Stimulated activated CD8-positive, alpha-beta memory T cell treated with anti-CD3 and anti-CD28 coated beads, Interleukin-15, amount 100 ng/mL, for 4 hours (primary cell): Measurements from ENCODE around the gene ITIH5.
A peak's percentile ranks its signal among the peaks of the same experiment; 100 is the strongest.

Experiments
- DNase-seq, 2 donors: peaks; one replicate each; pipeline ENCODE4 v3.0.0-alpha.2; 2020; ENCODE audit warnings: low read depth in 2 of 2

ITIH5 gene

DNA sequence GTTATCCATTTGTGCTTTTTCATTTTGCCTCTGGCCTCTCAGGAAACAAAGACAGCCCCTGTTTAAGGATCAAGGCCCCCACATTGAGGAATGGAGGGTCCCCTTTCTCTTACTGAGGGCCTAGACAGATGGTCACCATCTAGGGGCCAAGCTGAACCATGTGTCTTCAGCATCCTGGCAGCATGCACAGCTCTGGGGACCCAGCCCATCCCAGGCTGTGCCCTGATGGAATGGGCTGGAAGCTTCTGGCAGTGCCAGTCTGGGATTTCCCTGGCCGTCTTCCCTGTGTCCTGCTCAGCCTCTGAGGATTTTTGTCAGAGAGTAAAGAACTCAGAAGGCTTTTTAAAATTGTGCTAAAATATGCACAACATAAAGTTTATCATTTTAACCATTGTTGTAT, 116.8 kb downstream of the ITIH5 start:
- DNase-seq, result no peak

DNA sequence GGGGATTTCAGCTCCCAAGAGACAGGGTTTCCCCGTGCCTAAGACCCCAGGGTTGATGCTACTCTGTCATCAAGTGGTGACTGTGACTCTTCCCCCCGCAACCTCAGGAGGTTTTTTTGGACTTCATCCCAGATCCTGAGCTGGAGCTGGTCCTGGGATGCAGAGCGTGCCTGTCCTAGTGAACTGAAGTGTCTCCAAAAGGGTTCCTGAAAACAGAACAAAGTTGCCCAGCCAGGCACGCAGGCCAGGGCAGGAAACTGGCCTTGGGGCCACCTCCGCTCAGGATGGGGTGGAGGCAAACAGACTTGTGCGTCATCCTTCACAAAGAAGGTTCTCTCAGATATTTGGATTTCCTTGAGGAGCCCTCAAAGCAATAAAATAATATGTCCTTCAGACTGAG, 118.9 kb downstream of the ITIH5 start:
- no peak for DNase-seq

DNA sequence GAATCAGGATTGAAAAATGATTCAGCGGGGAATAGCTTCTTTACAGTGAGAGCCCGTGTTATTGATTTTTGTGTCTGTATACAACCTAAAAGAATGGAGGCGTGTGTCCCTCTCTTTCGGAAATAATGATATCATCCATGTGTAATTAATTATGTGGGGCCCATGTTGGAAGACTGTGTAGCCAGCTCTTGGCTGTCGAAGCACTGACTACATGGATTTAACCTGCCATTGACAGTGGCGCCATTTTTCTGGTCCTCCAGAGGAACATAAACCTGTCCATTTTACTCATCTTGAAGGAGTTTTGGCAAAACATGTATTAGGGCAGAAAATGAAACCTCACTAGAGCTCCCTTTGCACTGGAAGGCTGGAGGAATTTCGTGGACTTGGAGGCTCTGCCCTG, 119.6 kb downstream of the ITIH5 start:
- no peak for DNase-seq

DNA sequence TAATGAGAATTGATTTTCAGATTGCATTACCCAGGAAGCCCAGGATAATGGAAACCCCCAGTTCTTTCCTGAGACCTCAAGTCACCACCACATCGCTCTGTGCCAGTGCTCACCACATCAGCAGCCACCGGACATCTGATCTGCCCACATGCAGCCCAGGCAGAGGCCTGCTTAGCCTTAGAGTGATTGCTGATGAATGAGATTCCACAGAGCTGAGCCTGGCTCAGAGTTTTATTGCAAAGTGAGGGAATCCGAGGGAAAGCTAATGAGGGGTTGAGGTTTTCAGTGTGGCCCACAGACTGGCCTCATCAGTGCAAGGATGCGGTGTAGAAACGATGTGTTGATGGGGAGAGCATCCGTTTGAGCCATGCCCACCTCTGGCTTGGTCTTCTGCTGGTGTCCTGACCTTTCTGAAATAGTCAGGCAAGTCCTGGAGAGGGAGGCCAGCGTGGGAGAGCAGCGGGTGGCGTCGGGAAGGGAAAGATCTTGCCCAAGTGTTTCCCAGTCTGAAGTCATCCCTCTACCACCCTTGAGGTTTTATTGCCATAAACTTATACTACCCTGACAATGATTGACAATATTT, 120.3 kb downstream of the ITIH5 start:
- DNase-seq, result no peak

DNA sequence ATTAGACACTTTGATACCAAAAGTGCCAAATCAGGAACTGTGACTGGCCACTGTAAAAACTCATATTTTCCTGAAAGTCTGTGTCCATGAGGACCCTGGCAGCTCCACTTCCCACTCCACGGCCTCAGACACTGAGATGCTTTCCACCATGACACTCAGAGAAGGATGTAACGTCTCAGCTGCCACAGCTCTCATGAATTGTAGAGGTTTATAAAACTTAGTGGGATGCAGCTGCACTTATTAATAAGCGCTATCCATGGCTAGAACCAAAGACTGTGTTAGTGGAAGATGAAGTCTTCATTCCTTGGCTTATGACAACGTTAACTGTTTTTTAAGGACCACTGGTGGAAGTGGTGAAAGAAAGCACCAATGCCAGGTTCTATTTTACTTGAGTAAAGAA, 121.0 kb downstream of the ITIH5 start:
- DNase-seq, result no peak

DNA sequence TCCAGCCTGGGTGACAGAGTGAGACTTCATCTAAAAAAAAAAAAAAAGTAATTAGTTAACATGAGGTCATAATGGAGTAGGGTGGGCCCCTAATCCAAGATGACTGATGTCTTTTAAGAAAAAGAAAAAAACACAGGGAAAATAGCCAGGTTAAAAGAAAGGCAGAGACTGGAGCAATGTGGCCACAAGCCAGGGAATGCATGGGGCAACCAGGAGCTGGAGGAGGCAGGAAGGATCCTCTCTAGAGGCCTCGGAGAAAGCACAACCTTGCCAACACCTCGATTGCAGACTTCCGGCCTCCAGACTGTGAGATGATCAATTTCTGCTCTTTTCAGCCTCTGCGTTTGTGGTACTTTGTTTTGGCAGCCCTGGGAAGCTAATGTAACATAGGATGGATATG, 121.5 kb downstream of the ITIH5 start:
- DNase-seq, result no peak

DNA sequence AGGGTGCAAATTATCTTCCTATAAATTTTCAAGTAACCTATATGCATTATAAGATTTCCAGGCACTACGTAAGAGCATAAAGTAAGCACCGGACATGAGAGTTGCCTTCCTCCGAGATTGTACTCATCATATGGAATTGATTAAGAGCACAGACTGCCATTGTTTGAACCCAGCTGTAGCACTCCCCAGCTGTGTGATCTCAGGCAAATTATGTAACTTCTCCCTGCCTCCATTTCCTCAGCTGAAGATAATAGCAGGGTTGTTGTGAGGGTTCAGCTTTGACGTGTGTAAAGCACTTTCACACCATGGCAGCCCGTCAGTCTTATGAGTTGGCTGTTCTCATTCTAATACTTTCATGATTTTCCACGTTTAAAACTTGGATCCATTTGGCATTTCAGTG, 122.6 kb downstream of the ITIH5 start:
- DNase-seq, result no peak

DNA sequence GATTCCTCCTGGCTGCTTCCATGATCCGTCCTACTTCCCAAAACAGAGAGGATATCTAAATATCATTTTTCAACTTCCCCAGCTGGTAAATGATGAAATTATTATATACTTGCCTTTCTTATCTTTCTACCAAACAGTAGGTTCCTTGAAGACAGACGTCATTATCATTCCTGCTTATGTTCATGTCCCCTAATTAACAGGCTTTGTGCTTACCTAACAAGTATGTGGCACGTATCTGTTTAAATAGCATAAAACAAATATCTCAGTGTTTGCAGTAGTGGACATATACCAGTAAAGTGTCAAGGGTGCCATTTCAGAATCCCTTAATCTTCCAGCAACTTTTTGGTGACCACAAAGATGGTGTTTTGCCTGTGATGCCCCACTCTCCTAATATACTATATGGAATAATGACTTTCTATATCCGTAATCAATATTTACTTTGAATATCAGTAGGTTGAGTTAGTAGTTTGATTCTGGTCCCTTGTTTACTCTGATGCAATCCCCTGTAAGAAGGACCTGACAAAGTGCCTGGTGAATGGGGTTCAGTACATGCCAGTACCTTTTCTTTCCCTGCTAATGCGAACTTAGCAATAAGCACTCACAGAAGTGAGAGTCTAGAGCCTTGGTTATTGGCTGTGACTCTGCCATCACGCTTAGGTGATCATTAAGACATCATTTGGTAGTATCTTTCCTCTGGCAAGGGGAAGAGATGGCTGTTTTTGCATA, 124.4 kb downstream of the ITIH5 start:
- DNase-seq, result no peak

DNA sequence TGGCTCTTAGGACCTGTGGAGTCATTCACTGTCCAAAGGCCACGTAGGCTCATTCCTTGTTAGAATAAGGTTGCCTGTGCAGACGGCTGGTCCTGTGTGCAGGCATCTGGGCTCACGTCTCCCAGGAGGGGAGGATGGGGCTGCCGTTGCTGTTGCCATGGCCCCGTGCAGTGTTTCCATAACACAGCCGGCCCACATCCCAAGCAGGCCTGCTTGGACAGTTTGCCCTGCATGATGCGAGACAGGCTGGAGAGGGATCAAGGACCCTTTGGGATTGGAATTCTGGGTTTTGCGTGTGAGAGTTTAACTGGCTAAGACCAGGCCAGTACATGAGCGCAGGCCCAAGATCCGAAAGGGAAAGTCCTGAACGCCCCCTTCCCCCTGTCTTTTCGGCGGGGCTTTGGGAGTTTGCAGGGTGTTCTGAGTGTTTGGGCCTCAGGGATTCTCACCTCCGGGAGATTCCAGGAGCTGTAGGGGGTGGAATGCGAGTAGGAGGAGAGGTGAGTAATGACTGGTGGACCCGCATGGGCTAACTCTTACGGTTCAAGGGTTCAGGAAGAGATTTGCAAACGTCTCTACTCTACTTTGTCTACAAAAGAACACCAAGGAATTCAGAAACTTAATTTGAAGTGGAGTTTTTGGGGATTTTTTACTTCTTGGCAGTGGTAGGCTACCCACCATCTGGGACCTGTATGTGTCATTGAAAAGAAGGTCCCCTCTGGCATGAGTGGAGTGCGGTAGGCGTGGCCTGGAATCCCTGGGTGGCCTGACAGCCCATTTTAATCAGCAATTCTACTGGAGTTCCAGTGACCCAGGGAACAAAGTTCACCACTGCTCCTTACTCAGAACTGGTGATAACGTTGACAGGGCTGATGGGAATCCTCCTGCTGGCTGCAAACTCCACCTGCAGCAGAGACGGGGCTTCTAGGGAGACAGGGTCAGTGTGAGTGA, 125.4 kb downstream of the ITIH5 start:
- no peak for DNase-seq

DNA sequence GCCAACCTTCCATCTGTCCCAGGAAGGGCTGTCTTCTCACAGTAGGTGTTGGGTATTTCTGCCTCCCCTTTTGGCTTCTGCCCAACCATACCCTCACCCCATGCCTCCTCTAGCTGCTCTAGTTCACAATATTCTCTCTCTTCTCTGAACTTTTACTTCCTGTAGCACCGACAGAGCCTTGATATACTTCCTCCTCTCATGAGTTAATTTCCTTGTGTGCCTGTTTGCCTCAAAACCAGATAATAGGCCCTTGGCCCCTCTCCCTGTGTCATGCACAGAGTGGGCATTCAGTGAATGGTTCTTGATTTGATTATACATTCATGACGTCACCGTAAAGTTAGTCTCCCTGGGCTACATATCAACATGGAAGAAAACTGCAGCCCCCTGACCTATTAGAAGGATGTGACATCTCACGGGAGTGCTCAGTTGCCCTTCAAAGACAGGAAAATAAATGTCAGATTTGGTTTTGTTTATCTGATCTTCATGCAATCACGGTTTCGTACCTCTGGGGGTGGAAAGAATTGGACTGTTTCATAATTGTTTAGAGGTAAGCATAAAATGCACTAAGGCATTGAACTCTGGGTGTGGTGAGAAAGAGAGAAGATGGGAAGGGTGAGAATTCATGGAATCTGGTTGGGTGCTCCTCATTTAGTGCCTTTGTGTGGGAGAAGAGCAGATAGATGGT, 127.7 kb downstream of the ITIH5 start:
- DNase-seq, result no peak

DNA sequence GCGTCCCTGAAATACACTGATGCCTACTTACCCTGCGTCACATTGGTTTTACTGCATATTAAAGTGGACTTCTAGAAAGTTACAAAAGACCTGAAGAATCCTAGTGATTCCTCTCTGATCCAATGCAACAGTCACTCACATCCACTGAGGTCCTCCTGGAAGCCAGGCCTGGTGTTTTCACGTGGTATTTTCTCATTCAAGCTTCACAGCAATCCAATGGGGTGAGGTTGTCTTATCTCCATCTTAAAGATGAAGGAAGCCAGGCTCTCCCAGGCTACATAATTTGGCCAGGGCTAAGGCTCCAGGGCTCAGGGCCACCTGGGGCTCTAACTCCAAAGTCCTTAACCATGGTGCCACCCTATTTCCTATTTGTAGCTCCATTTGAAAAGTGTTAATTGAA, 129.6 kb downstream of the ITIH5 start:
- DNase-seq, result no peak

DNA sequence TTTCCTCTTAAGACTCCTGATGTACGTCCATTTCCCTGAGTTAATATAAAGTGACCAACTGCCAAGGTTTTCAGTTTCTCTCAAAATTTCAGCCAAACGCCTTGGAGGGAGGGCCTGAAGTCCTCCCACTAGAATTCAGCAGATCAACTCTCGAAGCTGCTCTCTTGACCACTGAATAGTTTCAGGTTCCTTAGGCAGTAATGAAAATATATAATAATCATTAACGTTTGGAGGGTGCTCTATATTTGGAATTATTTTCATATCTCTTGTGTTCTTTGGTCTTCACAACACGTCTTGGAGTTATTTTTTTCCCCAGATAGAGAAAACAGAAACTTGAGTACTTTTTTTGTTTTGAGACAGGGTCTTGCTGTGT, 132.3 kb downstream of the ITIH5 start:
- DNase-seq, result no peak

DNA sequence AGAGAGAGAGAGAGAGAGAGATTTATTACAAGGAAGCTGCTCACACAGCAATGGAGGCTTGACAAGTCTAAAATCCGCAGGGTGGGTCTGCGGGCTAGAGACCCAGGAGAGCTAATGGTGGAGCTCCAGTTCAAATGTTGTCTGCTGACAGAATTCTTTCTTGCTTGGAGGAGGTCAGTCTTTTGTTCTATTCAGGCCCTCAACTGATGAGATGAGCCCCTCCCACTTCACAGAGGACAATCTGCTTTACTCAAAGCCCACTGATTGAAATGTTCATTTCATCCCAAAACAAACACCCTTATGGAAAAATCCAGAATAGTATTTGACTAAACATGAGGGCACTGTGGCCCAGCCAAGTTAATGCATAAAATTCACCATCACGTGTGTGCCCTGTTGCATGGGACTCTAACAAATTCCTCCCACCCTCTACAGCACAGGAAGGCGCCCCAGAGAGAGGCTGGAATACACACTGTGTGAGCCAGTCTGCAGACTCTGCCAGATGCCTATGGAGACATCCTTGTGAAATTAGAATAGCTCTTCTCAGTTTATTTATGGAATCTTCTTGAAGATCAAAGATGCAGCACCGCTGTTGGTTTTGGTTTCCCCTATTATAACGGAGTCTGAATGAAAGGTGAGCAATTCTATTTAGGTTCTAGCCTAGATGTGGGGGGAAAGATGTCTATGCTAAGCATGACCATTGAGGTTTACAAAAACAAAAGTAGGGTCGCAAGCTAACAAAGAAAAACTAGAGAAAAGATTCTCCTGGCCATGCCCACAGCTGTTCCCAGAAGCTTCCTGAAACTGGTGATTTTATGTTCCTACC, 132.9 kb downstream of the ITIH5 start:
- DNase-seq, result no peak

DNA sequence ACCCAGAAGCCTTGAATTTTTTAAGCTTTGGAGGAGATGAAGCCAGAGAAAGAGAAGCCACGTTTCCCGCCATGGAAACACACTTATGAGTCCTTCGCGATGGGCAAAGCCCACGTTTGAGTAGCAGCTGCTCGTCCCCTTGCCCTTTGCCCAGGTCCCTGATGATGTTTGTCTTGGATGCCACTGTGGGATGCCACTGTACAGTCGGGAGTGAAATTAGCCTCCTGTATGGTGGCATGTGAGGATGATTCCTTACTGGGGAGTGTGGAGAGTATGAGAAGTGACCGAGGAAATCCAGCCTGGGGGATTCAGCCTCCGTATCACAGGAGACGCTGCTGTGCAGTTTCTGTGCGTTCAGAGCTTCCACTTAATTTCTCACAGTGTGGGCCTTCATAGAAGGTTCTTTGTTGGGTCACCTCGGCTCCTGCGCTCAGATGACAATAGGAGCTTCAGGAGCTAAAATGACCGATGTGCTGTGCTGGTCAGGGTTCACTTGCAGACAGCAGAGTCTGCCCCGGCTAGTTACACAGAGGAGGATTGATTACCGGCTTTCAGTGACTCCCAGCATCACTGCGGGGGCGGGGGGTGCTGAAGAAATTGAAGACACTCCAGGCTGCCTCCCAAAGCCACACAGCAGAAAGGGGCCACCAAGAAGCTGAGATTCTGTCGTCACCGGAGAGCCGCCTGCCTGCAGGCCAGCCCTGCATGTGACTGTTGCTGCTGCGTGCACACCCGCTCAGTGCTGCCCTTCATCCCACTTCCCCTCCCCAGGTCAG, 133.9 kb downstream of the ITIH5 start:
- no peak for DNase-seq

DNA sequence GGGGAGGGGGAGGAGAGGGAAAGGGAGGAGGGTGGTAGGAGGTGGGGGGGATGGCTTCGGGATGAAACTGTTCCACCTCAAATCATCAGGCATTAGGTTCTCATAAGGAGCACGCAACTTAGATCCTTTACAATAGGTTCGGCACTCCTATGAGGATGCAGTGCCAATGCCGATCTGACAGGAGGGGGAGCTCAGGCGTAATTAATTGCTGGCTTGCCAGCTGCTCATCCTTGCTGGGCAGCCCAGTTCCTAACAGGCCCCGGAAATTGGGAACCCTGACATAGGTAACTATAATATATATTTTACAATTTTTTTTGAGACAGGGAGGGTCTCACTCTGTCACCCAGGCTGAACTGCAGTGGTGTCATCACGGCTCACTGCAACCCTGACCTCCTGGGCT, 137.1 kb downstream of the ITIH5 start:
- no peak for DNase-seq

DNA sequence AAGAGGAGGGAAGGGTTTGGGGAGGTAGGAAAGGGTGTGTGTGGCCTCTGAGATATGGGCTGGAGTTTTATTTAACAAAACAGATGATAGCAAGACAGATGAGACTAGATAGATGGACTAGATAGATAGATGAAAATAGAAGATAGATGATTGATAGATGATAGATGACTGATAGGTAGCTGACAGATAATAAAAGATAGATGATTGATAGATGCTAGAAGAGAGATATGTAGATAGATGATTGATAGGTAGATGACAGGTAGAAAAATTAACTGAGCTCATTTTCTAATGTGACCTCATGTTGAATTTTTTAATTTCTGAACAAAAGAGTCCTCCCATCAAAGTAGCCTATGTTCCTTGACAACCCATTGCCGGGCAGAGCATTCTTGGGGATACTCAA, 139.3 kb downstream of the ITIH5 start:
- no peak for DNase-seq

DNA sequence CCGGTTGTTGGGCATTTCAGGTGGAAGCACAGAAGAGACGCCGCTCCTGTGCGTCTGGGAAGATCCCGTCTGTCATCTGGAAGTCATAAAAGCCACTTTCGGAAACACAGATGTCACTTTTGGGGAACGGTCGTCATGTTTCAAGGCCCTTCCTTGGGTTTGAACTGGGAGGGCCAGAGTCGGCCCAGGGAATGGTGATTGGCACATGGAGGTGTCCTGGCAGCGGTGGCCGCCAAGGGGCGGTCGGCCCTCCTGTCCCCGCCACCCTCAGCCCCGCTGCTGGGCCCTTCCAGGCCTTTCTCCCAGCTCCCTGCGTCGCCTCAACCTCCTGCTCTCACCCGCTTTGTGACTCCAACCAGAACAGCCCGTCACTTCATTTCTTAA, 140.8 kb downstream of the ITIH5 start:
- DNase-seq, result no peak

DNA sequence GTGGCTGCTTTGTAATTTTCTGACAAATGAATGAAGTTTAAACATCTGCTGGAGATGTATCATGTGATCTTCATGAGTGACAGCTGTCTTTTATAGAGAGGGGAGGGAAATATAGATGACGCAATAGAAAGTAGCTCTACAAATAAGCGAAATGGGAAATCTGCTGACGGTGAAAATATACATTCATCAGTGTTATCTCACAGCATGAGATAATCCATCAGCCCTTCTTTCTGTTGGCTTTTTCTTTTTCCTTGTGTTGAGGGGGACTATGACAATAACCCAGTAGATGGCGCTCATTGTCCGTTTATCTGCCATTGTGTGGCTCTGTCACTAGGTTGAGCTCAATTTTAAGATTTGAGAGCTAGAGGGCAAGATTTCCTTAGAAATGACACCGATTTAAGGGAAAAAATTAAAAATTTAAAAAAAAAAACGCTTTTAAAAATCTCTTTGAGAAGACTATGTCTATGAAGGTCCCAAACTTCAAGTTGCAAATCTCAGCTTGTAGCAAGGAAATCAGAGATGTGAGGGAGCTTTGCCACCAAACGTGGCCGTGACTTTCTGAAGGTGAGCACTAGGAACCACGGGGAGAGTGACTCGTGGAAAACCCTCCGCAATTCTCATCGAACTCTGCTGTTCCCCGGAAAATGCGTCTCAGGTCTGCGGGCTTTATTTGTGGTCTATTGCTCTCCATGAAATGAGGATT, 141.3 kb downstream of the ITIH5 start:
- peak in 1 of 2 donors; percentile 22 for DNase-seq

DNA sequence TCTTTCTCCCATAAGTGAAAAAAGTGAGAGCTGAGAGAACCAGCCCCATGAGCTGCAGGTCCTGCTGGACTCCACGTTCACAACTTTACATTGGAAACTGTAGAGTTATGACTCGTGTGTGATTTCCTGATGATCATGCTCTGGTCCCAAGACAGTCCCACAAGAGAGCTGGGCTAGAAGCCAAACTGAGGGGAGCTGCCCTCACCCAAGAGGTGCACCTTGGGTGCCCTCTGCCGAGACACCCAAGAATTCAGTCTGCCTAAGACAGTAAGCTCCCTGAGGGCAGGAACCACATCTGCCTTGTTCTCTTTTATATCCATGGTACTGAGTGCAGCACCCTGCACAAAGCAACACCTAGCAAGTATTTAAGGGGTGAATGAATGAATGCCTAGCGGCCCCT, 143.1 kb downstream of the ITIH5 start:
- no peak for DNase-seq
